Suprapubic skin (tissue), 4 donors: ENCODE results near the gene EXOSC7.

ENCODE experiments used
- CTCF ChIP-seq, 2 donors: fragments of 200-600 bp in 1 of 2; fragments of 450-650 bp in 1 of 2; sonication (generic) in 1 of 2; IDR thresholded peaks; one replicate each; pipeline ENCODE4 v1.5.1; 2016 to 2019; ENCODE audit warnings: antibody characterized with exemption in 2 of 2, mild to moderate bottlenecking in 1 of 2, moderate library complexity in 1 of 2
- EP300 ChIP-seq: sonication (generic); formaldehyde crosslinking; IDR thresholded peaks from one replicate; pipeline ENCODE4 v1.6.1; 2017; ENCODE audit warnings: antibody characterized with exemption
- POLR2A ChIP-seq, 2 donors: fragments of 450-650 bp; IDR thresholded peaks; one replicate each; pipeline ENCODE4 v1.6.1; 2017; ENCODE audit warnings: antibody characterized with exemption in 2 of 2, mild to moderate bottlenecking in 2 of 2, moderate library complexity in 2 of 2
- POLR2AphosphoS5 ChIP-seq, 3 donors: sonication (generic); formaldehyde crosslinking; IDR thresholded peaks; one replicate each; pipeline ENCODE4 v1.6.1; 2017; ENCODE audit warnings: antibody characterized with exemption in 3 of 3

- no peak for TF ChIP-seq CTCF (IDR thresholded peaks at IDR 0.05)
- no peak for TF ChIP-seq POLR2A (IDR thresholded peaks at IDR 0.05)
- TF ChIP-seq POLR2AphosphoS5 (IDR thresholded peaks at IDR 0.05): no peak
- TF ChIP-seq EP300: no peak
These were observed 51.4 kb downstream of the EXOSC7 start for GRCh38 chr3:45027441-45027840.
